NCI-H128 (cell line): ENCODE data around the gene SELE.
"Not testable (repeated sequence)": the region's sequence is repeated elsewhere in the genome, so short reads cannot be mapped to it uniquely, and the experiment has no call there.

Experiments
- DNase-seq: peaks from one replicate; lab custom pipeline; 2025; ENCODE audit not compliant: unreplicated experiment; lab: John Stamatoyannopoulos, UW

SELE gene

GRCh38 chr1:169725930-169726329, 7.9 kb downstream of the SELE start:
- no peak for DNase-seq

GRCh38 chr1:169724168-169724567, 9.7 kb downstream of the SELE start:
- DNase-seq: no peak

GRCh38 chr1:169723763-169724162, 10.1 kb downstream of the SELE start:
- no peak for DNase-seq

- no peak for DNase-seq
These were observed 11.1 kb downstream of the SELE start for GRCh38 chr1:169722779-169723178.

GRCh38 chr1:169715100-169715499, 18.8 kb downstream of the SELE start:
- not testable (repeated sequence) for DNase-seq

- not testable (repeated sequence) for DNase-seq
These were observed 20.8 kb downstream of the SELE start for GRCh38 chr1:169713090-169713489.

- DNase-seq: no peak
These were observed 21.6 kb downstream of the SELE start for GRCh38 chr1:169712309-169712631.

- DNase-seq: peak; percentile 5
These were observed 22.2 kb downstream of the SELE start, which contains the start of gene SELL for GRCh38 chr1:169711469-169712308. SELL (minus strand) TSS chr1:169711620; CDS start chr1:169711498, 122 bp downstream.

GRCh38 chr1:169708647-169709046, 25.2 kb downstream of the SELE start:
- DNase-seq: no peak

GRCh38 chr1:169707912-169708604, 25.8 kb downstream of the SELE start:
- no peak for DNase-seq

GRCh38 chr1:169704797-169705196, 29.1 kb downstream of the SELE start:
- no peak for DNase-seq

- no peak for DNase-seq
These were observed 32.4 kb downstream of the SELE start for GRCh38 chr1:169701261-169702005.

- no peak for DNase-seq
These were observed 34.2 kb downstream of the SELE start for GRCh38 chr1:169699707-169700106.

GRCh38 chr1:169698976-169699375, 34.9 kb downstream of the SELE start:
- DNase-seq: no peak

GRCh38 chr1:169697755-169698154, 36.1 kb downstream of the SELE start:
- no peak for DNase-seq

GRCh38 chr1:169696273-169697100, 37.4 kb downstream of the SELE start:
- DNase-seq: no peak

- no peak for DNase-seq
These were observed 39.4 kb downstream of the SELE start for GRCh38 chr1:169694304-169695075.

GRCh38 chr1:169692756-169693460, 41.0 kb downstream of the SELE start:
- no peak for DNase-seq

- DNase-seq: no peak
These were observed 43.4 kb downstream of the SELE start for GRCh38 chr1:169690489-169690888.
